Ureter (tissue), 1 donor: ENCODE measurements around the gene ZNF521. TPM values are rescaled to one million over a fixed set of nuclear protein-coding genes. Genes with fewer than 3 reads are reported as not detected.
"Not testable (repeated sequence)": the region's sequence is repeated elsewhere in the genome, so short reads cannot be mapped to it uniquely, and the experiment has no call there.

Source experiments
- DNase-seq: peaks from one replicate; pipeline ENCODE4 v3.0.0-alpha.2; 2020; ENCODE audit warnings: low spot score
- total RNA-seq: library from RNA; stranded (reverse); gene quantifications from one replicate; pipeline ENCODE4 v1.2.4, GENCODE V29; 2023
- donor health status: DM: yes; HTN: yes; CAD: no.

The ZNF521 gene
- total RNA-seq, 1 donor from 2014 or later = 11.6 TPM

DNA sequence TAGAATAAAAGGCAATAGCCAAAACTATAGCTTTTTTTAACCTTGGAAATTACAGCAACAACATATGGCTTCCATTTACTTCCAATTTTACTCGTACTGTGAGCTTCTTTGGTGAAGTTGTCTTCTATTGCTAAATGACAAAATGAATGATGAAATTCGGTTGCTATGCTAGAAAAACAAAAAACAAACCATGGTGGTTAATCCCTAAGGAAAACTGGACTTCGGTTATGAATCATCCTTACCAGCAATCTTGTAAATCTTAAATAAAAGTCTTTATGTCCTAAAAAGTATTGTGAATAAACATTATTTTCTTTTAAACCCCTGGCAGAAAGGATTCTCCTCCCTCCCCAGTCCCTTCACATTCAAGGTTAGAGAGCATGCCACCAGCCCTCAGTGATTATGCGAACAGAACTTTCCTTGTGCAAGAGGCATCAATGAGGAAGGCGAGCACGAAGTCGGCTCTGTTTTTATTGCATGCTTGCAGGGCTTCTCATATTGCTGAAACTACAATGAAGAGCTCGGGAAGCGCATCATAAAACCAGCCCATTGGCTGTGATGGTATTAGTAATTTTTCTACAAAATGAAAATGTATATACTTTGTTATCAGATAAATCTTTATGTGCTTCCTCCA, 62.9 kb downstream of the ZNF521 start:
- no peak for DNase-seq

- DNase-seq = no peak
Observed at GRCh38 chr18:25288340-25288938, 63.5 kb downstream of the ZNF521 start.

DNA sequence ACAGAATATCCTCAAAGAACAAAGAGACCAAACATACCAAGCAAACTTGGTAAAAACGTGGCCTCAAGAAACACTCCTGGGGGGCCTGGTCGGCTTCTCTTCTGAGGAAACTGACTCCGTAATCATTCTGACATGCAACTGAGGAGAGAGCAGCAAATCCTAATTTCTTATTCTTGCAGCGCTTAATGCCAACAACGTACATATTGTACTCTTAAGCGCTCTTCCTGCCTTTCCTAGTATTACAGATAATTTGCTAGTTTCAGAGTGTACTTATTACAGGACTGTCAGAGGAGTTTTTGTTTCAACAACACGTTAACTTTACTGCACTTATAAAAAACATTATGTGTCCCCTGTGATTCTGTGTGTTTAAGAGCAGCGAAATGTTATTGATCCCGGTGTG, 64.9 kb downstream of the ZNF521 start:
- DNase-seq = no peak

DNA sequence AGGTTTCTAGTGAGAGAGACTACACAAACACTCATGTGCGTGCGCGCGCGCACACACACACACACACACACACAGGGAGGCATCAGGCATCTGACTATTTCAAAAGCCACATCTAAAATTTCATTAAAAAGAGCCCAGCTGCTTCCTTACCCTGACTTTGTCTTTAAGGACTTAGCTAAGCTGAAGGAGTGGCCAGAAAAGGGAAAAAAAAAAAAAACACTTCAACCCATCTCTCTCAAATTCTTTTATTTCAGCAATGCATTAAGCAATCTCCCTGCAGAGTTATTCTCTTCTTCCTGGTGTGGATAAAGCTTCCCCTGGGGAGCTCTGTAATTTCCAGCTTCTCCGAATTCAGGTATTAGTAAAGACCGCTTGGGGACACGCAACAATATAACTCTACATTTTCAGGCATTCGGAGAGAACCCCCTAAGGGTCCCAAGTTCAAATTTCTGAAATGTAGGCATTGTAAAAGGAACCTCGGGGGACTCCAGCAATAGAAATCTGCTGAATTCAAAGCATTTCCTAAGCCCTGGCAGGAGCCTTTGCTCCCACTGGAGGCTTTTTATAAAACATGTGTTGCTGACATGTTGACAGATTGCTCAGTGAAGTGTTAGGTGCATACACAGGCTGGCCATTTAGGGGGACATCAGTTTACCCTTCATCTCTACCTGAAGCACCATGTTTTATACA, 67.0 kb downstream of the ZNF521 start:
- DNase-seq = no peak

DNA sequence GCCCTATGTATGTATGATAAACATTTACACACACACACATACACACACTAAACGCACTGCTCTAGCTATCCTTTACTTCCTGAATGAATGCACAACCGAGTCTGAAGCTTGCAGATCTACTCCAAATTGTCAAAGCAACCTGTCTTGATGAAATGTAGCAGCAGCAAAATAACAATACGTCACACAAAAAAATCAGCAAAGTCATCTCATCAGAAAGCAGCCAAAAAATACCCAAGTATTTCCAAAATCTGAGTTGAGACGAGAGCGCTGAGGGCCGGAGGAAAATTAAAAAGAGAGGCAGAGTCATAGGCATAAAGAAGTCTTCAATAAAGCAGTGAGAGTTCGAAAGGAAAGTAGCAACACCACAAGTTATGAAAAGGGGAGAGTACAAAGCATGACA, 67.7 kb downstream of the ZNF521 start:
- no peak for DNase-seq

DNA sequence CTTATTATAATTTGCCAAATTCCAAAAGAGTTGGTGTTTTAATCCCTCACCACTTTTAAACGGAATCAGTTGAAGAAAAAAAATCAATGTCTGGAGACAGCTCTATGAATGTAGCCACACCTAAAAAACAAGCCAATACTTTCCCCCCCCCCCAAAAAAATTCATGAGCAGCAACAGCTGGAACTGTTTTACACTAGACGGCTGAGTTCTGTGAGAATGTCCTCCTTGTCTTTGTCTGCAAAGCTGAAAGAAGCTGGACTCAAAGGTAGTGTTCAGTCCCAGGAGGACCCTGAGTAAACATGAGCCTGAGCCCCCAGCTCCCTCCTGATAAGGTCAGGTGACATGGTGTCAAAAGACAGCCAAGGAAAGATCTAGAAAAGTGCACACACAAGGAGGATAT, 68.2 kb downstream of the ZNF521 start:
- DNase-seq = no peak

DNA sequence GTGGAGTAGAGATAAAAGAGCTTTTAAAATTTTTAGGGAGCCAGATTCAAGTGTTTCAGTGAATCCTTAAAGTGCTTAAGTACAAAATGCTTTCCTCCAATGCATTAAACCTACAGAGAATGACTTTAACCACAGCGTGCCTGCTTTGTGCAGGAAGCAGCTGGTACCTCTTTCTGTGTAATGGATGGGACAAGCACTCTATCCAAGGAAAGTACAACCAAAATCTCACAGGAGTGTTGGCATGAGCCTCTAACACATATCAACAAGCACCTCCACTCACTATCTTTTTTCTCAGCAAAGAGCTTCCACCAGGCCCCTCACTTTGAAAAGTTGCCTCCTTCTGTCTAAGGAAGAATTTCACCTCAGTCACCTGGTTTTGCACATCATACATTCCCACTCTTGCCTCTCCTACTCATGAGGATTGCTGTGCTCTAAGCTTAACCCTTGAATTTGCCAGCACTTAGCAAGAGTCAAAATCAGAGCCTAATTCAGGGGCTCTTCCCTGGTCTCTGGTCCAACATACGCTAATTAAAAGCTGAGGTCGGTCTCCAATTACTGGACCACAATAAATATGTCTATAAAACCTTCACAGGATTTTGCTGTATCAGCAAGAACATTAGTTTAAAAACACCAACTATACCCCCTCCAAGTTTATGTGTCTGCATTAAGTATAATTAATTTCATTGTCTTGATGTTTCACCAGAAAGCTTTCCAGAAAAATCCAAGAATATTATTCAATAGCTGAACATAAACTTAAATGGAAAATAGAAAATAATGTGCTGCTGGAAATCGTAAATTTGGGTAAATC, 68.9 kb downstream of the ZNF521 start:
- no peak for DNase-seq

GRCh38 chr18:25282282-25282681, 69.7 kb downstream of the ZNF521 start:
- no peak for DNase-seq

DNA sequence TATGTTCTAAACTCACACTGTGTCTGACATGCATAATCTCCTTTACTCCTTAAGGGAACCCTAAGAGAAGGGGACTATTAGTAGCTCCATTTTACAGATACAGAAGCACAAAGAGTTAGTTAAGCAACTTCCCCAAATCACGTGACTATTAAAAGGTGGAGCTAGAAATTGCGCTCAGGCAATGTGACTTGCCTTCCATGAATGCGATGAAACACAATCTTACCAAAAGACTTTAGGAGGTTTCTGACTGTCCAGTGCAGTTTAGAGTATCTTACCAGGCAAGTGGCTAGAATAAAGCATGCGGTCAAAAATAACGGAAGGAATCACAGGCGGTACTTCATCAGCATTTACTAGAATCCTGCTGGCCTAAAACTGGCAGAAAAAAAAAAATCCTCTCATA, 70.4 kb downstream of the ZNF521 start:
- DNase-seq = no peak

- no peak for DNase-seq
Observed at GRCh38 chr18:25279961-25280360, 72.0 kb downstream of the ZNF521 start.

DNA sequence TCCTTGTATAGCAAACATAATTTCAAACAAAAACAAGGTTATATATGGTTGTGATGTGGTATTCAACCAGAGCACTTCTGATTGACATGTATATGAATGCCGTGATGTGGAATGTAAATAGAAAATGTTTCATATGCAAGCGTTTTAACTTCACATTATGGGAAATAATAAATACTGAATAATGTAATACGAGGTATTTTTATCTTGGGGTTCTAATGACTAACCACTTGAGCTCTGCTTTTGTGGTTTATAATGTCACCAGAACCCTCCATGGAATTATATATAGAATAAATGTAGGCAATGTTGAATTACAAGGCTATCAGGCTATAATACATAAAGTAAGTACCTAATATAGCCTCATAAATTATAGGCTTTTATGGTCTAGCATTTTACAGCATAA, 72.4 kb downstream of the ZNF521 start:
- DNase-seq = no peak

DNA sequence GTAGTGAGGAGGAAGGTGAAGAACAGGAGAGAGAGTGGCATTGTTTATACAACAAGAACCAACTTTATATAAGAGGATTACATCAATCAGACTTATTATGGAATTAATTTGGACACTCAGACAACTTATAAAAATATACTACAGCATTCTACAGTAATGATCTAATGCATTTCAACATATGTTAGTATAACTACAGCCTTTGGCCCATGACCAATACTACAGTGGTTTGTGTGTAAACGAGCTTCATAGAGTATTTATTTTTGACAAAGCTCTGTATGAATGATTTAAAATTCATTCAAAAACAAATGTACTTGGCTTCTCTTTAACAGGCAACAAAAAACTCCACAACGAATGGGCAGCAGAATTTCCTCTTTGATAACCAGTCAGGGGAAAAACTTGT, 72.8 kb downstream of the ZNF521 start:
- DNase-seq = no peak

- no peak for DNase-seq
Observed at GRCh38 chr18:25278394-25278793, 73.6 kb downstream of the ZNF521 start.

DNA sequence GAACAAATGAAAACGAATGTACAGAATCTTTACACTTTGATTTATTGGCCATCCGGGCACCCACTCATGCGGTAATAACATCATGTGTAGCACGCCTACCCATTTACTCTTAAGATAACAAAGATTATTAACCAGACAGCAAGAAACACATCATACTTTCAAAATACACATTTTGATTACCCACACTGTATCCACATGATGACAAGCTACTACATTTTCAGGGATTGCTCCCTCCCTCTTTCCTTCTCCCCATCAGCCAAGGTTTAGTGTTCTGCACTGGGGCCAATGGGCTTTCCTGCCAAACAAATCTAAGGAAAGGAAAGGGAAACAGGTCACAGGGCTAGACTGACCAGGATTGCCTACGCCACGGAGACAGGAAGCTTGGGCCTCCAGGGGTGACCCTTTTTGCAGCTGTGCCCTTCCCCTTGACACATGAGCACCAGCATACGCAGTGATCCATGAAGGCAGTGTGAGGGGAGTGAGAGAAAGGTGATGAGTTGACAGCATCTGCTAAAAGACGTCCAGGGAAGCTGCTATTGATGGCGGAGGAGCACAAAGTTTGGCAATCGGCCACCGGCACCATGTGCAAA, 76.5 kb downstream of the ZNF521 start:
- DNase-seq = no peak

- DNase-seq = no peak
Observed at GRCh38 chr18:25274926-25275325, 77.0 kb downstream of the ZNF521 start.

DNA sequence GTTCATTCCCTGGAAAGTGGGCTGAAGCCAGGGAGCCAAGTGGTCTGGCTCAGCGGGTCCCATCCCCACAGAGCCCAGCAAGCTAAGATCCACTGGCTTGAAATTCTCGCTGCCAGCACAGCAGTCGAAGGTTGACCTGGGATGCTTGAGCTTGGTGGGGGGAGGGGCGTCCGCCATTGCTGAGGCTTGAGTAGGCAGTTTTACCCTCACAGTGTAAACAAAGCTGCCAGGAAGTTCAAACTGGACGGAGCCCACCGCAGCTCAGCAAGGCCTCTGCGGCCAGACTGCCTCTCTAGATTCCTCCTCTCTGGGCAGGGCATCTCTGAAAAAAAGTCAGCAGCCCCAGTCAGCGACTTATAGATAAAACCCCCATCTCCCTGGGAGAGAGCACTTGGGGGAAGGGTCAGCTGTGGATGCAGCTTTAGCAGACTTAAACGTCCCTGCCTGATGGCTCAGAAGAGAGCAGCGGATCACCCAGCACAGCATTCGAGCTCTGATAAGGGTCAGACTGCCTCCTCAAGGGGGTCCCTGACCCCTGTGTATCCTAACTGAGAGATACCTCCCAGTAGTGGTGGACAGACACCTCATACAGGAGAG, 84.9 kb downstream of the ZNF521 start:
- DNase-seq = not testable (repeated sequence)

DNA sequence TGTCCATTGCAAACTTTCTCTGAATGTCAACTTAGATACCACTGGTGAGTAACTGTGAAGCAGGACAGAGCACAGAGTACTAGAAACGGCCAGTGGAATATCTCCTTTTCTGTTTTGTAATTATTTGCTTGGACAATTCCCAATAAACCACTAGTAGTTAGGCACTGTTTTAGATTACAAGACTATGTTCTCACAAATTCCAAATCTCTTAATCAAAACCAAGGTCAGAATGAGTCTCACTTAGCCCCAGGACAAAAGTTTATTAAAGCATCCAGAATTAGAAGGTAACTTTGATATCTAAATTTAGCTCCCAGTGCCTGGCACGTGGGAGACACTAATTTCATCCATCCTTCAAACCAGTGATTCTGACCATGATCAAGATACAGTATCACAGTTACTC, 89.0 kb downstream of the ZNF521 start:
- DNase-seq = no peak

DNA sequence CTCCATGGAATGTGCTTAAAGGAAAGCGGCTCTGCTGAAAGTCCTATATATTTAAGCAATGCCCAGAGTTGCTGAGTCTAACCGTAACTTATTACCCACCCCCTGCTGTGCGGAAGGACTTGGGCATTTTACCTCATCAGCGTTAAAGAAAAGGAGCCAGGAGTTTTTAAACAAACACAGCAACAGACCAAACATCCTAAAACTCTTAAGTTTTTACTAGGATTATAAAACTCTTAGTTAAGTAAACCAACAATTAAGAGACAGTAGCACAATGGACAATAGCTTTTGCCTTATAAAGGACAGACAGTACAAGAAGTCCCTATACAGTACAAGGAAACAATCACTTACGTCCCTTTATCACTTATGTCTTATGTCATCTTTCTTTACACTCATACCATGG, 90.2 kb downstream of the ZNF521 start:
- DNase-seq = no peak

DNA sequence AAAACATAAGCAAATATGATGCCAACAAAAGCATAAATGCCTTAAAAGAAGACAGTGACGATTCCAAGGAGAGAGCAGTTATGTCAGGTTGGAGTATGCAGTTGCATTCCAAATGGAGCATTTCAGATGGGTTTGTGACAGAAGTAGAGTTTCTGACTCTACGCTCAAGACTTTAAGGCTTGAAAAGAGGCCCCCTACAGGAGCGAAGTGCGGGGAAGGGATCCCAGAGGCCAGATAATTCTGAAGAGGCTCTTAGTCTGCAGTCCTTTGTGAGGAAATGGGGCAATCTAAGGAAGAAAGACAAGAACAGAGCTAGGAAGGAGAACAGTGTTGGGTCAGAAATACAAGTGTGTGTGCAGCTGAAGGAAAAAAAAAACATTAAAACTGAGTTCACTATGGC, 95.5 kb downstream of the ZNF521 start:
- no peak for DNase-seq

DNA sequence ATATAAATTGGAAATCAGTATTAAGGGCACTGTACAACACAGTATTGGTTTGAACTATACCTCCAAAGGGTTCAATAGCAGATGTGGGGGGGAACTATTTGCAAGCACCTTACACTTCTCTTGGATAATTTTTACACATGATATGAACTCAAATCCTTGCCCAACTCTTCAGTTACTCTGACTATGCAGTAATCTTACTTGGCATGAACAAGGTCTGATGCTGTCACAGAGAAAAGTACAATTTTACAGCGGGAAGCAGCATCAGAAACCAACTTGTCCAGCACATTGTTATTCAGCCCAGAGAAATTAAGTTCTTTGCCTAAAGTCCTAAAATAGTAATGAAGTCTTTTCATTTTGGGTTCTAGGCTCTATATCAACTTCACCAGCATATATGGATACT, 98.2 kb downstream of the ZNF521 start:
- no peak for DNase-seq

GRCh38 chr18:25253136-25253535, 98.8 kb downstream of the ZNF521 start:
- no peak for DNase-seq

DNA sequence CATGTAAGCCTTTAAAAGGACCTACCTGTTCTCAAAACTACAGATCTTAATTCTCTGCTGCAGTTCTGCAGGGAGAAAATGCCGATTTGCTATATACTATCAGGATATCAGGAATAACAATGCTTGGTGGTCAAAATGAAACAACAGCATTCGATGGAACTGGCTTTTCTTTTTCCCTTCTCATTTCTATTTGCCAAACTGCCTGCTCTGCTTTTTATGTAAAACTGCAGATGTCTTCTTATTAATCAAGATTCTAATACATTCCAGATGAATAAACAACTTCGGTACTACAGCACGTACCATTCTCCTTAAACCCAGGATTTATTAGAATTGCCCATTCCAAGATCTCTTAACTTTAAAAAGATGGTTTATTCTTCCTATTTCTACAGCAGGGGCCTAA, 100.9 kb downstream of the ZNF521 start:
- DNase-seq = no peak
